GM12872 (cell line): Measurements from ENCODE around the gene PPM1E.
A peak's percentile ranks its signal among the peaks of the same experiment; 100 is the strongest.

Experiments used
- TF ChIP-seq, protein P1 (sequence below): IDR thresholded peaks from 3 replicates; pipeline ENCODE4 v1.5.1; 2011; ENCODE audit warnings: low read depth, mild to moderate bottlenecking, low read length, moderate library complexity; ENCODE audit not compliant: insufficient read depth

Gene PPM1E

GRCh38 chr17:59001158-59001814 is 245.6 kb downstream of the PPM1E start:
- TF ChIP-seq, protein P1, sequence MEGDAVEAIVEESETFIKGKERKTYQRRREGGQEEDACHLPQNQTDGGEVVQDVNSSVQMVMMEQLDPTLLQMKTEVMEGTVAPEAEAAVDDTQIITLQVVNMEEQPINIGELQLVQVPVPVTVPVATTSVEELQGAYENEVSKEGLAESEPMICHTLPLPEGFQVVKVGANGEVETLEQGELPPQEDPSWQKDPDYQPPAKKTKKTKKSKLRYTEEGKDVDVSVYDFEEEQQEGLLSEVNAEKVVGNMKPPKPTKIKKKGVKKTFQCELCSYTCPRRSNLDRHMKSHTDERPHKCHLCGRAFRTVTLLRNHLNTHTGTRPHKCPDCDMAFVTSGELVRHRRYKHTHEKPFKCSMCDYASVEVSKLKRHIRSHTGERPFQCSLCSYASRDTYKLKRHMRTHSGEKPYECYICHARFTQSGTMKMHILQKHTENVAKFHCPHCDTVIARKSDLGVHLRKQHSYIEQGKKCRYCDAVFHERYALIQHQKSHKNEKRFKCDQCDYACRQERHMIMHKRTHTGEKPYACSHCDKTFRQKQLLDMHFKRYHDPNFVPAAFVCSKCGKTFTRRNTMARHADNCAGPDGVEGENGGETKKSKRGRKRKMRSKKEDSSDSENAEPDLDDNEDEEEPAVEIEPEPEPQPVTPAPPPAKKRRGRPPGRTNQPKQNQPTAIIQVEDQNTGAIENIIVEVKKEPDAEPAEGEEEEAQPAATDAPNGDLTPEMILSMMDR = no peak

- TF ChIP-seq, protein P1 = no peak
These were observed 246.5 kb downstream of the PPM1E start for GRCh38 chr17:59002126-59002525.

GRCh38 chr17:59002848-59003247 is 247.2 kb downstream of the PPM1E start:
- TF ChIP-seq, protein P1 = no peak

DNA sequence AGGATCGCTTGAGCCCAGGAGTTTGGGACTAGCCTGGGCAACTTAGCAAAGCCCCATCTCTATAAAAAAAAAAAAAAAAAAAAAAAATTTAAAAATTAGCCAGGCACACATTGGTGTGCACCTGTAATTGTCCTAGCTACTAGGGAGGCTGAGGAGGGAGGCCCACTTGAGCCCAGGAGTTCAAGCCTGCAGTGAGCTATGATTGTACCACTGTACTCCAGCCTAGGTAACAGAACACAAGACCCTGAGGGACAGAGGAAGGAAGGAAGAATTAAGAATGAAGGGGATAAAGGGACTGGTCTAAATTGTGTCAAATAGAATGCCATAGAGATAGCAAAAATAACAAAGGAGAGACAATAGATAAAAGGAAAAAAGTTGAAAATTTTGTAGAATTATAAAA is 248.2 kb downstream of the PPM1E start:
- TF ChIP-seq, protein P1 = no peak

DNA sequence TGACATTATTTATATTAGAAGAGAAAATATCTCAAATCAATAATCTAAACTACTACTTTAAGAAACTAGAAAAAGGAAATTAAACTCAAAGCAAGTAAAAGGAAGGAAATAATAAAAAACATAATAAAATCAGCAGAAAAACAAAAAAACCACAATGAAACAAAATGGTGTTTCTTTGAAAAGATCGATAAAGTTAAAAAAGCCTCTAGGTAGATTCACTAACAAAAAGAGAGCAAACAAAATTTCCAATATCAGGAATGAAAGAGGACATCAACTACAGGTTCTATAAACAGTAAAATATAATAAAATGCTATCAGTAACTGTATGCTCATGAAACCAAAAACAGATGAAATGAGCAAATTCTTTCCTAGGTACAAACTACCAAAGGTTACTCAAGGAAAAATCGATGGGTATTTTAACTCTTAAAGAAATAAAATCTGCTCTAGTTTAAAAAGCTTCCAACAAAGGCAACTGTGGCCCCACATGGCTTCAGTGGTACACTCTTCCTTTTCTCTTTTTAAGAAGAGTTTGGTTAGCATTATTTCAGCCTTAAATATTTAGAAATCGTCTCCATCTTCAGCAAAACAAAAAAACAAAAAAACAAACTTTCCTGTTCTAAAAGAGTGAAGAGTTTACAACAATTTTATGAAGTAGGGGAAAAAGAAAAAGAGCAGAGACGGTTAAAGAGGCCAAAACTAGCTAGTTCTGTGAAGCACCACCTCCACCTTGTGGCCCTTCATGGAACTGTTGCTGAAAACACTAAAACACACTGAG is 248.9 kb downstream of the PPM1E start:
- TF ChIP-seq, protein P1 = peak; percentile 93

- TF ChIP-seq, protein P1 = no peak
These were observed 252.3 kb downstream of the PPM1E start for GRCh38 chr17:59007995-59008394.

DNA sequence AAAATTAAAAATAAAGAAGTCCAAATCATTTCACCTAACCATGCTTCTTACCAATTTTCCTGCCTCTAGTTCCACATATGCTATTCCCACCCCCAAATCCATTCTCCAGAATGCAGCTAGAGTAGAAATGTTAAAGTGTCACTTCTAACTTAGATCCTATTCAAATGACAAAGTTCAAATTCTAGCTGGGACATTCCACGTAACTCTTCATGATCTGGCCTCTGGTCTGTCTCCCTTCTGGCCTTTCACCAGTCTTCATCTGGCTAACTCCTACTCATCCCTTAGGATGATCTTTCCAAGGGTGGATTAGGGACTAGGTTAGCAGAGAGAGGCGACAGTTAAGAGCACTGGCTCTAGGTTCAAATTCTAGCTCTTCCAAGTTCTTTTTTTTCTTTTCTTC is 253.1 kb downstream of the PPM1E start:
- TF ChIP-seq, protein P1 = no peak
